Umbilical cord (tissue), 2 donors: Measurements from ENCODE around the gene SUSD6. TPM values are rescaled to one million over a fixed set of nuclear protein-coding genes. Genes with fewer than 3 reads are reported as not detected.

Experiments
- DNase-seq: peaks from one replicate; pipeline ENCODE4 v3.0.0-alpha.2; 2015; ENCODE audit warnings: low spot score
- total RNA-seq: library from RNA; depleted of rRNA; stranded (reverse); fragments of >200 nt; gene quantifications from one replicate; pipeline ENCODE4 v1.2.3, GENCODE V29; 2014; ENCODE audit warnings: low replicate concordance; ENCODE audit not compliant: insufficient read depth

SUSD6 gene
- total RNA-seq: 16.6 TPM

DNA sequence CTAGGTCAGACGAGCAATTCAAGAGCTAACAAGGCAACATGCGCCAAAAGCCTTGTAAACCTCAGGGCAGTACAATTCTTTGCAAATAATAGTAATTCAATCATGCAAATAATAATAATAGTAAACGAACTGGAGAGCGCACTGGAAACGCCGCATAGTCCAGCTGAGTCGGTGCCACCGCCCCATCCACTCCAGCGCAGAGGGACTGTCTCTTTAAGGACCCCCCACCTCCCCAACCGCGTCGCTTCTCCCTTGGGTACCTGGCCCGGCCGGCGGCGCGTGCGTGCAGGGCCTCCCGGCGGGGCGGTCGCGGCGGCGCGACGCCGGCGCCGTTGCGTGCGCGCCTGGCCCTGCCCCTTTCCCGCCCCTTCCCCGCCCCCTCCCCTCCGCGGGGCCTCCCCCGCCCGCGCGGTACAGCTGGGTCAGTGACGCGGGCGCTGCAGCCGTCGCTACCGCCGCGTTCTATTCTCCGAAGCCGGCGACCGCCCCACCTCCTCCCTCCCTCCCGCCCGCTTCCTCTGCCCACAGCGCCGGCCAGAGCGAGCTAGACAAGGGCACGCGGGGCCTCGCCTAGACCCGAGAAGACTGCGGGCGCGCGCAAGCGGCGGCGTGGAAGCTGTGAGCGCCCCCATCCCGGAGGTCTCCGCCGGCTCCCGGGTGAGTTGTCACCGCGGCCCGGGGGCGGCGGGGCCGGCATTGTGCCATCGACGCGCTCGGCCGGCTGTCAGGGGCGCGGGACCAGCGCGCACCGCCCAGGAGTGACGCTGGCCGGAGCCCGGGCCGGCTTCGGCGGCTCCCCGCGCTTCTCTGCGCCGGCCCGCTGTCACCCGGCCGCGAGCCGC lies at the start of gene SUSD6:
Gene SUSD6 (plus strand): TSS at position 425 of the 842 bp plus-strand sequence. CDS start 46,997 bp downstream, outside the sequence.
- DNase-seq: peak; percentile 94

DNA sequence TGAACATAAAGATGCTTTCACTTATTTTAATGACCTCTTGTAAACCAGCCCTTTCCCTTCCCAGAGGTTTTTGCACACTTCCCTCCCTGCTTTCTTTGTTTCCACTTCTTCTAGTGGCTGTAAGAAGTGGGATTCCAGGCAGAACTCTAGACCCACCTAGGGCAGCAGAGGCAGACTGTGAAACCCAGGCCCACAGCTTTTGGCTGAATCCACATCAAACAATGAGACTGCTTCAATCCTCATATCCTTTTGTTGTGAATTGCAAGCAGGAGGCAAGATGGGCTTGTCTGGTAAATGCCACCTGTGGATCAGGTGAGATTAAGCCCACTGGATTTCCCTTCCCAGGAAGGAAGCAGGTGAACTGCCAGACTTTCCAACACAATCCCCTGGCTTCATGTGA lies 49.5 kb upstream of the SUSD6 start:
- DNase-seq: no peak

- no peak for DNase-seq
Measured at GRCh38 chr14:69567563-69567962, 43.8 kb upstream of the SUSD6 start.

- DNase-seq: no peak
Measured at GRCh38 chr14:69569859-69570258, 41.5 kb upstream of the SUSD6 start.

DNA sequence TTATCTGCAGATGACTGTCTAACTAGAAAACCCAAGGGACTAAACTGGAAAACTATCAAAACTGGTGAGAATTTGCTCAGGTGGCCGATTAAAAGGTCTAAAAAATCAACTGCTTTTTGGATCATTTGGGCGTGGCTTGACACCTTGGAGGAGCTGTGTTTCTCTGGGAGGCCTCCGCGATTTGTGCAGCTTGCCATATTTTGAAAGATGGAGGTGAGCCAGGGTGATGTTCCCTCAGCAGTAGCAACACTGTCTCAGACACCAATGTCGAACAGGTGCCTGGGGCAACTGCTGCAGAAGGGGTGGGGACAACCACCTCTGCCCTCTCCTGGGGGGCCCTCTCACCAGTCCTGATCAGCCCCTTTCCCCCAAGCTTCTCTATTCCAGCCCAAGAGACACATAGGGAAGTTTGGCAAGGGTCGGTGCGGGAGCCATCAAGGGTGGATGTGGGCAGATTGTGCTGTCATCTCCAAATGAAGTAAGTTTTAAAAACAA lies 40.5 kb upstream of the SUSD6 start:
- DNase-seq: no peak

- no peak for DNase-seq
Measured at GRCh38 chr14:69571449-69572029, 39.9 kb upstream of the SUSD6 start.

DNA sequence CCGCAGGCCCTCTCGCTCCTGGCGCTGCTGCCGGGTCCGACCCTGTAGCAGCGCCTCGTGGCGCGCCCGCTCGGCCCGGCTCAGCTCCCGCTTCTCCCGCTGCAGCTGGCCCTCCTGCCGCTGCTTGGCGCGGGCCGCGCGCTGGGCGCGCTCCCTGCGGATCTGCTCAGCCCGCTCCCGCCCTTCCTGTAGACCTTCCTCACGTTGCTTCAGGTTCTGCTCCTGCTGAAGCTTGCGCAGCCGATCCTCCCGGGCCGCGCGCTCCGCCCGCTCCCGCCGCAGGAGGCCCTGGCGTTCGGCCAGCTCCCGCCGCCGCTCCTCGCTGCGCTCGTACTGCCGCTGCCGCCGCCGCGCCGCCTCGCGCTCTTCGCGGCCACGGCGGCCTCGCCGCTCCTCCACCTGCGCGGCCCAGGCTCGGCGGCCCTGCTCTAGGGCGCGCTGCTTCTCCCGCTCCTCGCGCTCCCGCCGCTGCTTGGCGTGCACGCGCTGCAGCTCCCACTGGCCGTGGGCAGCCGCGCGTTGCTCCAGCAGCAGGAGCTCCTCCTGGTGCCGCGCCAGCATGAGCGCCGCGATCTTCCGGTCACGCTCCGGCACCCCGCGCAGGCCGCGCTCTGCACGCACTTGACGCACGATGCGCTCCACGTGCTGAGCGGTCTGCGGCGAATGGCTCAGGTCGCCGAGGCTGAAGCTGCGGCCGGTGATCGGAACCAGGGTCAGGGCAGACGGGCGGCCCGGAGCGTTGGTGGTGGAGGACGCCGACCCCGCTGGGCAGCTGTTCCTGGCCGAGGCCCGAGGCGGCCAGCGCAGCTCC lies 39.2 kb upstream of the SUSD6 start:
- peak; percentile 30 for DNase-seq

GRCh38 chr14:69572841-69573135 lies 38.6 kb upstream of the SUSD6 start:
- no peak for DNase-seq

DNA sequence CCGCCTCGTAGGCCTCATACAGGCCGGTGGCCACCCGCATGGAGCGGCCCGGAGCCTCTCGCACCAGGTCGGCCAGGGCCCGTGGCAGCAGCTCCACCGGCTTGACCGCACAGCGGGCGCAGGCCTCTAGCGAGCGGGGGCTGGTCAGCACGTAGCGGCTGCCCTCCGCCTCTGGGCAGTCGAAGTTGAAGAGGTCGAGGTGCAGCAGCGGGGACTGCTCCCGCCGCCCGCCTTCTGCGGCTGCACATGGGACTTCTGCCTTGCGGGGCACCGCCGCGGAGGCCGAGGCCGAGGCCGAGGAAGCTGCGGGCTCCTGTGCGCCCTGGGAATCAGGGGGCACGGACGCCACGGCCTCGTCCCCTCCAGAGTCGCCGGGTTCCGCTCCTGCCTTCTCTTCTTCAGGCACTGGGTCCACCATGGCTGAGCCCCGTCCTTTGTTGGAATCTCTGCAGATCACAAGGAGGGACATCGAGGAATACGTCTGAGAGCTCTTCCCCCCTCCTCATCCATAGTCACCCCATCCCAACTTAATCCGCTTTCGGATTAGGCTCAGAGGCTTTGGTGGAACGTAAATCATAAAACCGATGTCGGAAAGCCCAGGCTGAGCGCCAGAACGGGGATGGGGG lies 38.1 kb upstream of the SUSD6 start:
- DNase-seq: no peak

- DNase-seq: peak; percentile 36
Measured at GRCh38 chr14:69573831-69574262, 37.5 kb upstream of the SUSD6 start.

GRCh38 chr14:69574263-69574953 lies 37.0 kb upstream of the SUSD6 start, which contains the start of gene CCDC177:
Gene CCDC177 (minus strand): TSS chr14:69574871. CDS start chr14:69573622, 1,249 bp downstream.
- peak; percentile 57 for DNase-seq

DNA sequence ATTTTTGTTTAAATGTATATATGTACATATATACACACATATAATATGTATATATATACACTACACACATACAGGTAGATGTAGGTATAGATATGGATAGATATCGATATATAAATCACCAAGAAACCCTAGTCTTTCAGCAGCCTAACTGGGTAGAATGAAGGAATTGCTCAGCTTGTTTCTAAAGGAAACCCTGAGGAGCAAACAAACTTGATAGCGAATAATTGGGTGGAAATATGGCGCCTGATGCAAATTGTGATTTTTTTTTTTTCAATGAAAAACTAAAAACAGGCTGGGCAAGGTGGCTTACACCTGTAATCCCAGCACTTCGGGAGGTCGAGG lies 36.5 kb upstream of the SUSD6 start:
- no peak for DNase-seq

DNA sequence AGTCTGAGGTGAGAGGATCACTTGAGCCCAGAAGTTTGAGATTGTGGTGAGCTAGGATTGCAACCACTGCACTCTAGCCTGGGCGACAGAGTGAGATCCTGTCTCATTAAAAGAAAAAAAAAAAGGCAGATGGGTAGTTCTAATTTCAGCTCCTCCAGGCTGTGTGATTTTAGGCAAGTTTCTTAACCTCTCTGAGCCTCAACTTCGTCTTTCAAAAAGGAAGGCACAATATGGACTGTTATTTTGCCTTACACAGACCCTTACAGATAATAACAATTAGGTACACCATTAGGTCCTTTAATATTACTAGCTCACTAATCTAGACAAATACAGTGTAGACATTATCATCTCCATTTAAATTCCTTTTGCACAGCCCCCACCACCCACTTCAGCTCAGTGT lies 31.9 kb upstream of the SUSD6 start:
- no peak for DNase-seq

GRCh38 chr14:69580009-69580577 lies 31.3 kb upstream of the SUSD6 start:
- peak; percentile 15 for DNase-seq

DNA sequence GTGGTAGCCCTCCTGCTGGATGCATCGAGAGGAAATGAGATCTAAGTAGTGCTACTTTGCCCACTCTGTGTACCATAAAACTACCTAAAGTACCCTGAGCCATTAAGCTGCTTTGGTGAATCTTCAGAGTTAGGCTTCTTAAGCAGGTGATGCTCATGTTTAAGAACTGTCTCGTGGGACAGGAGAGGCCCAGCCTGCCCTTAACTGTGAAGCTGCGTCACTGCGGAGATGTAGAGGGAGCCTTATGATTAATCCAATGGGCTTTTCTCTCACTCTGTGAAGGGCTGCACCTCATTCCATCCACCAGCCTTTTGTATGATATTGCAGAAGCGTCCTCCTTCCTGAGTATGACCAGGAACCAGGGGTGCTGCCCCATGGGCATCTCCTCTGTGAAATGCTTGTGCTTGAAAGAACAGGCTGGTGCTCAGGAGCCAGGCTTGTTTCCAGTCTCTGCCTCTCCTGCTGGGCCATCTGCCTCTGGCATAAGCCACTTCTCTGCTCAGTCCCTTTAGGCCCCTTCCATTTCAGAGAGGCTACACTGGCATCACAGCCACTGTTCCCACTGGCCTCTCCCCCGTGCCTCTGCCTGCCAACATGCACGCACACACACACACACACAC lies 30.0 kb upstream of the SUSD6 start:
- no peak for DNase-seq

DNA sequence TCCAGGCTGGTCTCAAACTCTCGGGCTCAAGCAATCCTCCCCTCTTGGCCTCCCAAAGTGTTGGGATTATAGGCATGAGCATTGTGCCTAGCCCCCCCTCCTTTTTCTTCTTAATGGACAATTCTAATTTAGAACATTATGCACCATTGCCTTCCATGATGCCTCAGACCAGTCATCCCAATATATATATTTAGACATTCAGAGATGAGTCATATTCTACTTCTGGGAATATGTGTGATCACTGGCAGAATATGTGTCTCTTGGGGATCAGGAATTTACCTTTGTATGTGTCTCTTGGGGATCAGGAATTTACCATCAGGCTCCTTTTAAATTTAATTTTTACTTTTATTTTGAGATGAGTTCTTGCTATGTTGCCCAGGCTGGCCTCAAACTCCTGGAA lies 29.2 kb upstream of the SUSD6 start:
- DNase-seq: no peak

GRCh38 chr14:69582829-69583228 lies 28.6 kb upstream of the SUSD6 start:
- DNase-seq: no peak

DNA sequence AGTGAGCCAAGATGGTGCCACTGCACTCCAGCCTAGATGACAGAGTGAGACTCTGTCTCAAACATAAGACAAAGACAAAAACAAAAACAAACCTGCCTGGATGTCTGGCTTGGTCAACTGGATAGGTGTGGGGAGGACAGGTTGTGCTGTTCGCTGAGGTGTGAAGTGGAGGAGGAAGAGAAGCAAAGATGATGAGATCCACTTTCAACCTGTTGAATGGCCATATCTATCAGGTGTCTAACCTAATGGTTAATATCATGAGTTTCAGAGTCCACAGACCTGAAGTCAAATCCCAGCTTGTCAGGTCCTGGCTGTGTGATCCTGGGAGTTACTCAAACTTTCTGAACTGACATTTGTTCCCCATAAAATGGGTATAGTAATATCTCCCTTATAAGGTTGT lies 27.0 kb upstream of the SUSD6 start:
- DNase-seq: no peak

- no peak for DNase-seq
Measured at GRCh38 chr14:69586404-69586803, 25.0 kb upstream of the SUSD6 start.

DNA sequence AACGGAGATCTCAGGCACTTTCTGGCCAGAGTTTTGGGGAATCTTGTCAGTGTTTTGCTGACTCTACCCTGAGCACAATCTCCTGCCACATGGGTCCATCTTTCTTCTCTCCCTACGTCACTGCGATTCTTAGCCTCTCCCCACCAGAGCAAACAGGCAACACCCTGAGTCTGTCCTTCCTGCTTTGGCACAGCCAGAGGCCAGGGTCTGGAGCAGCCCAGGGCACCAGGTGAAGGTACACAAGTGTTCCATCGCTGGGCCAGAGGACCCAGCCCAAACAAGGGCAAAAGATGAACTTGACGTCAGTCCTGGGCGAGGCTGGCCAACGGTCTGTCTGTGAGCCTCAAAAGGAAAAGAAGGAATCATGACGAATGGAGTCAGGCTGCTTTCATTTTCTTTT lies 24.0 kb upstream of the SUSD6 start:
- DNase-seq: no peak
